GM18909 (cell line): Measurements from ENCODE around the gene TDP1.
A peak's percentile ranks its signal among the peaks of the same experiment; 100 is the strongest.

ENCODE experiments used
- ATAC-seq: cut with Tn5 transposase; IDR thresholded peaks from one replicate; pipeline ENCODE4 v1.9.1; 2021; ENCODE audit warnings: mild to moderate bottlenecking; ENCODE audit not compliant: unreplicated experiment, poor library complexity

The TDP1 gene

DNA sequence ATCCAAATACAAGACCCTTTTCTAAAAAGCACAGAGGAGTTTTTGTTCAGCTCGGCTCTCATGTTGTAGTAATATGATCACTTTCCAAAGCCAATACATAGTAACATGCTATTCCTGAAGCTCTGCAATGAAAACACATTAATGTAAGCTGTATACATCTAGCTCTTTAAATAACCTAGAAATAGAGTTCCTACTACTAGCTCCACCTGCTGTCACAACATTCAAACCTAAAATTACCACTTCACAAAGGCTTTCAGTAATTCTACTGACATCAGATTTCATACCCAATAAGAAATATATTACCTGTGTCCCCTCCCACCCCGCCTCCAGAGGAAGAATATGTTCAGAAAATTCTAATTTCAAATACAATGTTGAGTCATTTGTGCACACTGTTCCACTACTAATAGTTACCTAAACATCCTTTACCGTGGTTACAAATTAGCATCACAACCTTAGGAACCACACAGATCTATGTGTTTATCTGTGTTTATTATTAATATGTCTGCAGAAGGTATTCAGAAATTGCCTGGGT, 19.0 kb upstream of the TDP1 start:
- no peak for ATAC-seq

GRCh38 chr14:89941830-89942377, 13.8 kb upstream of the TDP1 start:
- no peak for ATAC-seq

DNA sequence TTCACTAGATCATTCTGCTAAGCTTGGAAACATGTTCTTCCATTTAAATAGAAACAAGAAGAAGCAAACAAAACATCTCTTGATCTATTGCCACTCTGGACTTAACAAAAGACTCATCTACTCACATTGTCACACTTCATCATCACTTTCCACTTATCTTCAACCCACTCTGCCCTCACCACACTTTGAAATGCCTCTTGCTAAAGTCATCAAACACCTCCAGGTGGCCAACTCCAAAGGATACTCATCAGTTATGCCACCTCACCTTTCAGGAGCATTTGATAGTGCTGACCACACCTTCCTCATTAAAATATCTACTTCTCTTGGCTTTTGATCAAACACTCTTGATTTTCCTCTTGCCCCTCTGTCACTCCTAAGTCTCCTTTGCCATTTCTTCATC, 8.4 kb upstream of the TDP1 start:
- no peak for ATAC-seq

- ATAC-seq = no peak
Measured at GRCh38 chr14:89952576-89952975, 3.2 kb upstream of the TDP1 start.

- no peak for ATAC-seq
Measured at GRCh38 chr14:89953602-89954001, 2.1 kb upstream of the TDP1 start.

- peak; percentile 87 for ATAC-seq
Measured at GRCh38 chr14:89954070-89955021, 1.4 kb upstream of the TDP1 start, which contains the start of gene EFCAB11. EFCAB11 (minus strand) TSS chr14:89954730; CDS start chr14:89954660, 70 bp downstream.

DNA sequence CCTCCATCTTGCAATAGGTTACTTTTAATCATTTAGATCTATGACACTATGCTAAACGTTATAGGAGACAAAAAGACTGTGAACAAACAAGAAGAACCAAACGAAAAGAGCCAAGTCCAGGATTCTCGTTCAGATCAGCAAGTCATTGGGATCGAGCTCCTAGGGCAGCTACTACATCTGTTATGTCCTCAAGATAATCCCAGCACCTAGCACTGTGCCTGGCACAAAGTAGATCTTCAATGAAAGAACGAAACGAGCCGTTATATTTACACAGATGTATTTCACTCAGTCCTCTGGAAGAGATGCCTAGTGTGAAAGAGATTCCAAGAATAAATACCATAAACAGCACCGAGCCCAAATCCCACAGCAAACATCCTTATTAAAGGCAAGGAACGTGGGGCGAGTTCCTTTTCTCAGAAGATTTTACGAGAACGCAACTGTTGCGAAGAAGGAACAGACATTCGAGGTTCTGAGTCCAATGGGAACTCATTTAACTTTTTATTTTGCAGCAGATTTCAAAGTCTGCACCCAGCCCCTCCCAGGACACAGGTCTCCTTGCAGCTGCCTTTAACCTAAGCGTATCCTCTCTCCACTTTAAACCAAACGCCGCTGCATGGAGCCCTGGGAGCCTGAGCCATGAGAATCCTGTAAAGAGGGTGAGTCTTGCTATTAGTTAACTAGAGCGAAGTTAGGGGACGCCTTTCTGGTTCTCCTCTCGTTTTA, 544 bp upstream of the TDP1 start:
- ATAC-seq = peak; percentile 19

DNA sequence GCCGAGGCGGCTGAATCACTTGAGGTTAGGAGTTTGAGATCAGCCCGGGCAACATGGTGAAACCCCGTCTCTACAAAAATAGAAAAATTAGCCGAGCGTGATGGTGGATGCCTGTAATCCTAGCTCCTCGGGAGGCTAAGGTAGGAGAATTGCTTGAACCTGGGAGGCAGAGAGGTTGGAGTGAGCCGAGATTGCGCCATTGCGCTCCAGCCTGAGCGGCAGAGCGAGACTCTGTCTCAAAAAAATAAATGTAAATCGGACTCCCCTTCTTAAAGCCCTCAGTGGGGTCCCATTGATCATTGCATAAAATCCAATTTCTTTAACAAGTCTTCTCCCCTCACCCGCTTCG, 908 bp downstream of the TDP1 start:
- no peak for ATAC-seq

DNA sequence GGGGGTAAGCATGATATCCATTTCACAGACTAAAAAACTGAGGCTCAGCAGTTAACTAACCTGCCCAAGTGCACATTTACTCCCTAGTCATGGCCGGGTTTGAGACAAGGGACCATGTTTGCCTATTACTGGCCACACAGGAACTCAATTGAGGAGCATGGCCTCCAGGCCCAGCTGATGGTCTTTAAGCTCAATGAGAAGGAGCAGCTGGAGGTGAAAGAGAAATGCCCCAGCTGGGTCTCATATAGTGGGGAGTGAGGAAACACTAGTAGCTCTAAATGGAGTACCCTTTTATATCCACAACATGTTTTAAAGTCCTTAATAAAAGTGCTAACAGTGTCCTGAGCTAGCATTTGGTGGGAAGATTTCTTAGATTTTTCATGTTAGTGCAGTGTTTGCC, 1.6 kb downstream of the TDP1 start:
- ATAC-seq = no peak

- ATAC-seq = no peak
Measured at GRCh38 chr14:89957791-89958190, 2.1 kb downstream of the TDP1 start.

DNA sequence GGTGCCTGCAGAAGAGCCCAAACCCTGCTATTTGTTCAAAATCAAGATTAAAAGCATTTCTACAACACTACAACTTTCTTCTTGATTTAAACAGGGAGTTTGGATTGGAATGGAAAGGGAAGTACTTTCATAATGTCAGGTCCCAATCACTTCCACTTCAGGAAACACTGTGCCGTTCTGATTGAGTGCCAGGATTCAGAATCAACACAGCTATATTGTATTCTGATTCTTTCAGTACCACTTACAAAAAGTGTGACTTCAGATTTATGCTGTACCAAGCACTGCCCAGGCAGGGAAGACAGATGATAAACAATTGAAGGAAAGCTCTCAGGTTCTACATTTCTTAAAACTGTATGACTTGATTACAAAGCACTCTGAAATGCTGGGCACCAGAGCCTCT, 3.2 kb downstream of the TDP1 start:
- ATAC-seq = no peak

DNA sequence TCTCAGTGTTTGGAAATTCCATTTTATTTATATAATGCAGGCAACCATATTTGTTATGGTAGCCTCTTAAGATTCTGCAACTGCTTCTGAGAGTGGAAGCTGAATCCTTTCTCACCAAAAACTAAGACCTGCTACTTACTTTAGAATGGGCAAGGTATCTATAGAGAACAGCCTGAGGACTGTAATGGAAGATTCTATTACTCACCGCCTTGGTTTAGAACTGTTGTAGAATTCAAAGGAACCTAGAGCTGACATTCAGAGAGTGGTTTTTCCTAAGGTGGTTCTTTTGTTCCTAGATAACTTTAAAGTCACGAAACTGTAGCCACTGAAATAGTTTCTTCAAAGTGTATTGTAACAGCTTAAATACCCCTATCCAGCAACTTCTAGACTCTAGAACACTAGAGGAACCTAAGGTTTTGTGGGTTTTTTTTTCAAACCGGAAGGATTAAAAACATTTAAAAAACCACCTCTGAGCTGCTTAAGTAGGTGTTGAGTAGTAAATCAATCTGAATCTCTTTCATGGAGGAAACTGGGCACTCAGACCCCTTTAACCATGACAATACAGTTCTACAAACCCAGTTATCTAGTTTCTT, 4.2 kb downstream of the TDP1 start:
- no peak for ATAC-seq

DNA sequence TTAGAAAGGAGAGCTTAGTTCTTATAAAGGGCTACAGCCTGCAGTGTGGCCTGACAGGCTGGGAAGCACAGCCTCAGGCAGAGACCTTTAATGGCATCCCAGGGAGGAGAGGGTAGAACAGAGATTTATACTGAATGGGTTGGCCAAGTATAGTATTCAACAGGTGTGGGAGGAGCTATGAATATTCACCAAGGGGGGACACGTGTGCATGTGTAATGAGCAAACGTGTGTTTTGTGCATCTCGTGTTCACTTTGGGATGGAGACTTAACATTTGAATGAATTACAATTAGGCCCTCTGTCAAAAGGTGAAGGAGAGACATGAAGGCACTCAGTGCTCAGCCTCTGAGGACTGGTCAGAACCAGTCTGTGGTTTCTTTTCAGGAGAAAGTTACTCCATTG, 5.2 kb downstream of the TDP1 start:
- ATAC-seq = no peak

DNA sequence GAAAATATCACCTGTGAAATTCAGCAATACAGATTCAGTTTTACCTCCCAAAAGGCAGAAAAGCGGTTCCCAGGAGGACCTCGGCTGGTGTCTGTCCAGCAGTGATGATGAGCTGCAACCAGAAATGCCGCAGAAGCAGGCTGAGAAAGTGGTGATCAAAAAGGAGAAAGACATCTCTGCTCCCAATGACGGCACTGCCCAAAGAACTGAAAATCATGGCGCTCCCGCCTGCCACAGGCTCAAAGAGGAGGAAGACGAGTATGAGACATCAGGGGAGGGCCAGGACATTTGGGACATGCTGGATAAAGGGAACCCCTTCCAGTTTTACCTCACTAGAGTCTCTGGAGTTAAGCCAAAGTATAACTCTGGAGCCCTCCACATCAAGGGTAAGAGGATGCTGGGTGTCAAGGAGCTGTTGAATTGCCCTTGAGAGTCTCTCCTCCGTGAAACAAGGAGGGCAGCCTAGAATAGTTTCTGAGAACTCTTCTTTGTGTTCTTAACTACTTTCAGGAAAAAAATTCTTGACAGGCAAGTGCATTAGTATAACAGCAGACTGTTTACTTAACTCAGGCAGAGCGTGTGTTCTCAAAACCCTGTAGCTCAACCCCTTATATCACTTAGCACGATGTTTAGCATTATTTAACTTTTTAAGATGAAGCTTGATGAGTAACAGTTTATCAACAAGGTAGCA, 7.7 kb downstream of the TDP1 start:
- ATAC-seq = no peak

- no peak for ATAC-seq
Measured at GRCh38 chr14:89965839-89966238, 10.1 kb downstream of the TDP1 start.

DNA sequence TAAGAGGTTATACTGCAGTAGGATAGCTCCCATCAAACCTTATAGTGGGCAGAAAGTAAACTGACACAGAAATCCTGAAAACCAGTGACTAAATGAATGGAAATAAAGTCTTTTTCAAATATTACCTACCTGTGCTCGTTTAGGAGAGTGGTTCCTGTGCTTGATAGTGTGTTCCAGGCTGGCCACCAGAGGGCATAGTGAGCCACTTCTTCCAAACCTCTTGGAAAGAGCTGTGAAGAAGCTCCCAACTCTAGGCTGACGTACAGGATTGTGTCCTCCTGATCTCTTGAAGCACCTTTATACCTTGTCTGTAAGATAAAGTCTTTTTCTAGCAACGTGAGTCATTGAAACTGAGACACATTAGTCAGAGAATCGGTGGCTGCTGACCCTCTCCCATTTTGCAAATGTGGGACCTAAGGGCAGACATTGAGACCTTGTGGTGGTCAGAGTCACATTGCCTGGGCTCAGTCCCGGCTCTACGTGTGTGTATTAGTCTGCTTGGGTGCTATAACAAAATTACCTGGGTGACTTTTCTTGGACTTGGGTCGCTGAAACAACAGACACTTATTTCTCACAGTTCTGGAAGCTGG, 17.6 kb downstream of the TDP1 start:
- peak; percentile 70 for ATAC-seq

GRCh38 chr14:89977668-89978067, 21.9 kb downstream of the TDP1 start:
- ATAC-seq = no peak

DNA sequence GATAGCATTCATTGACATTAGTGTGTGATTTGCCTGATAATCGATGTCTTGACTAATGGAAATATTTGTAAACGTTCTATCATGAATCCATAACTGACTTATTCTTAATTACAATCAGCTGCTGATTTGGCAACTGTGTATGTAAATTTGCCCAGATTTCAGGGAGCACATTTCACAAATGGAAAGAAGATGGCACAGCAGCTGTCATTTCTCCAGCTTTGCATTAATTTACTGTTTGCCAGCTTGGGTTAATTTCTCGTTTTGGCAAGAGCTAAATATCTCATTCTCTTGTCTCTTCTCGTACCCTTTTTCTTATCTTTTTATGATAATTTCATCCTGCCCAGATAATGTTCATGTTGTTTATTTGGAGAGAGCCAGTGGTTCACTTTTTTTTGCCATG, 22.9 kb downstream of the TDP1 start:
- ATAC-seq = no peak

GRCh38 chr14:89983375-89983774, 27.6 kb downstream of the TDP1 start:
- no peak for ATAC-seq
